ENCODE results near the gene RIOK1.
A peak's percentile ranks its signal among the peaks of the same experiment; 100 is the strongest.

RIOK1 gene

DNA sequence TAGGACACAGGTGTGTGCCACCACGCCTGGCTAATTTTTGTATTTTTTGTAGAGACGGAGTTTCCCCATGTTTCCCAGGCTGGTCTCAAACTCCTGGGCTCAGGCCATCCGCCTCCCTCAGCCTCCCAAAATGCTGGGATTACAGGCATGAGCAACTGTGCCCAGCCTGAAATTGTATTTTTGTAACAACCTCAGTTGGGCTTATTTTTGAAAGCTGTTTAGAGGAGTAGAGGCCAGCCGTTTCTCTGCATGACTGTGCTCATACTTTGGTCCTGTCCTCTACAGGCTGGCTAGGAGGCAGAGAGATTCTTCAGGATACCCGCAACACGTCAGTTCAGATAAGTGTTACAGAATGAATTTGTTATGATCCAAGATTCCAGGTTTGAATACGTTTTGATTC, 22.2 kb upstream of the RIOK1 start:
- H3K27ac ChIP-seq = no peak overlapping the region
- TF ChIP-seq ZFX (IDR thresholded peaks at IDR 0.05; ENCODE audit: borderline replicate concordance) = no peak
- TF ChIP-seq, protein P1, sequence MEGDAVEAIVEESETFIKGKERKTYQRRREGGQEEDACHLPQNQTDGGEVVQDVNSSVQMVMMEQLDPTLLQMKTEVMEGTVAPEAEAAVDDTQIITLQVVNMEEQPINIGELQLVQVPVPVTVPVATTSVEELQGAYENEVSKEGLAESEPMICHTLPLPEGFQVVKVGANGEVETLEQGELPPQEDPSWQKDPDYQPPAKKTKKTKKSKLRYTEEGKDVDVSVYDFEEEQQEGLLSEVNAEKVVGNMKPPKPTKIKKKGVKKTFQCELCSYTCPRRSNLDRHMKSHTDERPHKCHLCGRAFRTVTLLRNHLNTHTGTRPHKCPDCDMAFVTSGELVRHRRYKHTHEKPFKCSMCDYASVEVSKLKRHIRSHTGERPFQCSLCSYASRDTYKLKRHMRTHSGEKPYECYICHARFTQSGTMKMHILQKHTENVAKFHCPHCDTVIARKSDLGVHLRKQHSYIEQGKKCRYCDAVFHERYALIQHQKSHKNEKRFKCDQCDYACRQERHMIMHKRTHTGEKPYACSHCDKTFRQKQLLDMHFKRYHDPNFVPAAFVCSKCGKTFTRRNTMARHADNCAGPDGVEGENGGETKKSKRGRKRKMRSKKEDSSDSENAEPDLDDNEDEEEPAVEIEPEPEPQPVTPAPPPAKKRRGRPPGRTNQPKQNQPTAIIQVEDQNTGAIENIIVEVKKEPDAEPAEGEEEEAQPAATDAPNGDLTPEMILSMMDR (IDR thresholded peaks at IDR 0.05) = no peak

DNA sequence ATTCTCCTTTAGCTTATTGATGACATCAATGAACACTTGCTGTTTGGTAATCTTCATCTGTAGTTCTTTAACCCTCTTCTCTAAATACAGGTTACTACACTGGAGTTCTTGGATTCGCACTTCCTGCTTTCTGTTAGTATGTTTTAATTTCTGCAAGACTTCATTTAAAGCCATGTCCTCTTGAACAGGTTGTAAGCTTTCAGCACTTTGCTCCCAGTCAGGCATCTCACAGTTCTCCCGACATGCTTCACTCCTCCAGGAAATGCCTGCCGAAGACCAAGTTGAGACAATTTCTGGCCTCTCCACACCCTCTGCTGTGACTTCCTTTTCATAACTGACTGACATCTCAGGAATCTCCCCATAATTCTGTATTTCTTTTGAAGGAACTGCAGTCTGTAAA, 15.9 kb upstream of the RIOK1 start:
- TF ChIP-seq, protein P1 (IDR thresholded peaks at IDR 0.05) = no peak
- no peak for TF ChIP-seq ZFX (IDR thresholded peaks at IDR 0.05; ENCODE audit: borderline replicate concordance)
- no peak overlapping the region for H3K27ac ChIP-seq

GRCh38 chr6:7377961-7378360, 11.6 kb upstream of the RIOK1 start:
- H3K27ac ChIP-seq = no peak overlapping the region
- no peak for TF ChIP-seq ZFX (IDR thresholded peaks at IDR 0.05; ENCODE audit: borderline replicate concordance)
- TF ChIP-seq, protein P1 (IDR thresholded peaks at IDR 0.05) = no peak

- no peak overlapping the region for H3K27ac ChIP-seq
- TF ChIP-seq ZFX (IDR thresholded peaks at IDR 0.05; ENCODE audit: borderline replicate concordance) = no peak
- TF ChIP-seq, protein P1 (IDR thresholded peaks at IDR 0.05) = no peak
These were observed 10.9 kb upstream of the RIOK1 start for GRCh38 chr6:7378740-7379139.

DNA sequence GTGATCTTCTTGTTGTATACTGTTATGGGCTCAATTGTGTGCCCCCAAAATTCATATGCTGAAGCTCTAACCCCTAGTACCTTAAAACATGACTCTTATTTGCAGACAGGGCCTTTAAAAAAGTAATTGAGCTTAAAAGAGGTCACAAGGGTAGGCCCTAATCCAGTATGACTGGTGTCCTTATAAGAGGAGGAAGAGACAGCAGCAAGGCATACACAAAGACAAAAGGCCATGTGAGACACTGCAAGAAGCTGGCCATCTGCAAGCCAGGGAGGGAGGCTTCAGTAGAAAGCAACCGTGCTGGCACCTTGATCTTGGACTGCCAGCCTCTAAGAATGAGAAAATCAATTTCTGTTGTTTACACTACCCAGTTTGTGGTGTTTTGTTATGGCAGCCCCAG, 8.5 kb upstream of the RIOK1 start:
- H3K27ac ChIP-seq = no peak overlapping the region
- no peak for TF ChIP-seq ZFX (IDR thresholded peaks at IDR 0.05; ENCODE audit: borderline replicate concordance)
- TF ChIP-seq, protein P1 (IDR thresholded peaks at IDR 0.05) = no peak

DNA sequence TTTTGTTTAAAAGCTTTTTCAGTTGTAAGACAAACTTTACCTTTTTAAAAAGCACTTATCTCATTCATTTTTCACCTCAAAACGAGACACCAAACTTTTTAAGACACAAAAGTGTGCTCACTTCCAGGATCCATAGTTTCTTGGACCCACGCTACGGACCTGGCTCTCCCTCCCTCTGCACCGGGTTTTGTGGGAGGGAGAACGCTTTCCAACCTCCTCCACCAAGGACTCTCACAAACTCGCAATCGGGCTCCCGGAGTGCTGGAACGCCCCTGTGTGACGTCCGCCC, 502 bp upstream of the RIOK1 start:
- H3K27ac ChIP-seq = peak overlapping the region; percentile 95
- TF ChIP-seq, protein P1 (IDR thresholded peaks at IDR 0.05) = no peak
- no peak for TF ChIP-seq ZFX (IDR thresholded peaks at IDR 0.05; ENCODE audit: borderline replicate concordance)

- TF ChIP-seq, protein P1 (IDR thresholded peaks at IDR 0.05) = no peak
- TF ChIP-seq ZFX (IDR thresholded peaks at IDR 0.05; ENCODE audit: borderline replicate concordance) = no peak
- peak overlapping the region; percentile 95 for H3K27ac ChIP-seq
These were observed 744 bp downstream of the RIOK1 start for GRCh38 chr6:7390226-7390878.
